GM12873 (cell line): ENCODE data around the gene PPP1CA.

Experiments used
- CTCF ChIP-seq: IDR thresholded peaks from 2 replicates; pipeline ENCODE4 v1.5.1; 2012; ENCODE audit warnings: low read depth, mild to moderate bottlenecking, moderate library complexity, low read length, control low read depth; ENCODE audit not compliant: insufficient read depth; ENCODE audit errors: missing control alignments

Gene PPP1CA

GRCh38 chr11:67418476-67419281, 17.0 kb upstream of the PPP1CA start:
- TF ChIP-seq CTCF = no peak

- TF ChIP-seq CTCF = no peak
Measured at GRCh38 chr11:67417425-67417824, 15.8 kb upstream of the PPP1CA start.

- TF ChIP-seq CTCF = no peak
Measured at GRCh38 chr11:67416416-67417335, 15.0 kb upstream of the PPP1CA start.

- TF ChIP-seq CTCF = no peak
Measured at GRCh38 chr11:67415501-67416304, 14.0 kb upstream of the PPP1CA start, which contains the start of gene CARNS1. Gene CARNS1, plus strand, starts transcription at chr11:67415678. Its CDS starts 522 bp downstream, at chr11:67416200.

GRCh38 chr11:67413266-67413849, 11.7 kb upstream of the PPP1CA start:
- TF ChIP-seq CTCF = no peak

- TF ChIP-seq CTCF = no peak
Measured at GRCh38 chr11:67412495-67413179, 11.0 kb upstream of the PPP1CA start.
